GM19099 (cell line): ENCODE results near the gene SLC17A9.

Experiments used
- POLR2A ChIP-seq: IDR thresholded peaks from 3 replicates; pipeline ENCODE4 v1.6.1; 2011; ENCODE audit warnings: low read depth; ENCODE audit not compliant: insufficient read length; ENCODE audit errors: extremely low read depth

SLC17A9 gene

DNA sequence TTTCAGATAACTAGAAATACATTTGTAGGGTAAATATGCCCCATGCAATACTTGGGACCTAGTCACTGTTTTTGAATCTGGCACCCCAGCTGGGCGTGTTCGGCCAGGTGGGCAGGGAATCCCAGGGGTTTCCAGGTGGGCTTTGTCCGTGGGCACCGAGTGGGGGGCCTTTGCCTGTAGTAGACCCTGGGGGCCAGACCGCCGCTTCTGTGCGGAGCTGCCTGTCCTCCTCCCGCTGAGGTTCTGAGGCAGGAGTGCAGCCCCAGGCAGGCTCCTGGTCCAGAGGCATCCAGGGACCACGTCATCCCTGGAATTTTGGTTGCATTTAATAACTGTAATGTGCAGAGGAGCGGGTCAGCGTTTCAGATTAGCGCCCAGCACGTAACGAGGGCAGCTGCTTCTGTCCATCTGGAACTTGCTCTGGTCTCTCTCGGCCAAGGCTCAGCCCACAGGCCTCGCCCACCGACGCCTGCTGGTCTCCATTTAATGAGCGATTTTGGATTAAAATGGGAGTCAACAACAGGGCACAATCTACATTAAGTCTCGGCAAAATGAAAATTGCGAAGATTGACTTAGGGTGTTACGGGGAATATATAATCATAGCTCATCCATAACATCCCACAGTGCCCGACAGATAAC lies 41.5 kb downstream of the SLC17A9 start:
- no peak for TF ChIP-seq POLR2A

DNA sequence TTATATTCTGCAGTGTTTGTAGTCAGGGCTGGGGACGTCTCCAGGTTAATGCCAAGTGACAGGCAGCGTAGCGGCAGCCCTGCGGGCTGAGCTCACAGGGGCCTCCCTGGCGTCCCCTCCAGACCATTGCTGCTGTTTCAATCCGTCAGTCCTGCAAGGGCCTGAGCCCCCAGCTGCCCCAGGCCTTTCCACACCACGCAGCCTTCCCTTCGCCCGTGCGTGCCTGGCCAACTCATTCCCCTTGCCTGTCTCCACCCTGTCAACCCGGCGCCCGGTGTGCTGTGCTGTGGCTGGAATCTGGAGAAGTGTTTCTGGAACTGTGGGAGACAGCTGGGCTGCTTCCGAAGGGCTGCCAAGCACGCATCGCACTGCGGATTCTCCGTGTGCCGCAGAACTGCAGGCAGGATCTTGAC lies 42.4 kb downstream of the SLC17A9 start:
- no peak for TF ChIP-seq POLR2A

DNA sequence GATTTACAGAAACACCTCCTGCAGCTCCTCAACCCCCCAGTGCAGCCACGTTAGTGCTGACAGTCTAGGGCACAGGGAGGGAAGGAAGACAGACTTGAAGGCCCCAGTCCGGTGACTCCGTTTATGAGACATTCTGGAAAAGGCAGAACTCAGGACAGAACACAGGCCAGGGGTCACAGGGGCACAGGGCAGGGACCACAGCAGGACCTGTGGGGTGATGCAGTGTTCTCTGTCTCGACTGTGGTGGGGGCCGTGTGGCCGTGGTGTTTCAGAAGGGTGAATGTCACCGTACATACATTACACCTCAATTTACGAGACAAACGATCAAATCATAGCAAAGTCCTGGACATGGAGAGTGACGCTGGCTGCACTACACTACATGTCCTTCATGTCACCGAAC lies 43.0 kb downstream of the SLC17A9 start:
- no peak for TF ChIP-seq POLR2A

DNA sequence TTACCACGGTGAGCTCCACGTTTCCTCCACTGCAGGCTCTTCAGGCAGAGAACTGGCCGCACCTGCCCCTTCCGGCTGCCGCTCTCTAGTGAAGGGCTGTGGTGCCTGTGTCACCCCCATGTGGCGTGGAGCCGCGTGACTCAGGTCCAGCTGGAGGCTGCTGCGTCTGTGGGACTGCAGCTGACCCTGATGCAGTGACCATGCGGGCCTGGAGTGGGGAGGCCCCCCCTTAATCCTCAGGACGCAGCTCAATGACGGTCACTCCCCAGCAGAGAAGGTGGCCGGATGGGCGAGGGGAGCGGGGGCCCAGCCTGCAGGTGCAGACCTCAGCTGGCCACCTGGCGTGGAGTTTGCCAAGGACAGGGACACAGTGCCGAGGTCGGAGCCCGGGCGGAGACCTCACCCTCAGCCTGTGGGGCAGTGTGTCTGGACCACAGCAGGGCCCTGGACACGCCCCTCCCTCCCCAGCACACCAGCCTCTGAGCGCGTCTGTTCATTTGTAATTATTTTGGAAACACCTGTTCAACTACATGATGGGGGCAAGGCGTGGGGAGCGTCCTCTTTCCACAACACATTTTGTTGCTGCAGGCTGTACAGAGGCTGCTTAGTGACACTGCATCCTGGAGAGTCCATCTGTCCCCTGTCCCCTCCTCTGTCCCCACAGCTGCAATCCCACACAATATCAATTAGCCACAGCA lies 43.5 kb downstream of the SLC17A9 start:
- no peak for TF ChIP-seq POLR2A

DNA sequence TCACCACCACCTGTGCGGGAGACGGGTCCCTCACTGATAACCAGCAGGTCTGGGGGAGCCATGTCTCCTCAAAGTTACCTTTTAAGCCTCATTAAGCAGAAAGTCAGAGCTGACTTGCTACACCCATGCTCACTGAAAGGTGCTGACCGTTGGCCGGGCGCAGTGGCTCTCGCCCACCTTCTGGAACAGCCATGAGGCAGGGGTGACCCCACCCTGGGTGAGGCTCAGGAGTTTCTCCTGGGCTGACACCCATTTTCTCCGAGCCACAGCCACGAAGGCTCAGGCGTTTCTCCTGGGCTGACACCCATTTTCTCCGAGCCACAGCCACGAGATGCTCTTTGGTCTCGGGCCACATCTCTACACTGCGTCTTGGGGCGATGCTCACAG lies 44.1 kb downstream of the SLC17A9 start:
- no peak for TF ChIP-seq POLR2A

DNA sequence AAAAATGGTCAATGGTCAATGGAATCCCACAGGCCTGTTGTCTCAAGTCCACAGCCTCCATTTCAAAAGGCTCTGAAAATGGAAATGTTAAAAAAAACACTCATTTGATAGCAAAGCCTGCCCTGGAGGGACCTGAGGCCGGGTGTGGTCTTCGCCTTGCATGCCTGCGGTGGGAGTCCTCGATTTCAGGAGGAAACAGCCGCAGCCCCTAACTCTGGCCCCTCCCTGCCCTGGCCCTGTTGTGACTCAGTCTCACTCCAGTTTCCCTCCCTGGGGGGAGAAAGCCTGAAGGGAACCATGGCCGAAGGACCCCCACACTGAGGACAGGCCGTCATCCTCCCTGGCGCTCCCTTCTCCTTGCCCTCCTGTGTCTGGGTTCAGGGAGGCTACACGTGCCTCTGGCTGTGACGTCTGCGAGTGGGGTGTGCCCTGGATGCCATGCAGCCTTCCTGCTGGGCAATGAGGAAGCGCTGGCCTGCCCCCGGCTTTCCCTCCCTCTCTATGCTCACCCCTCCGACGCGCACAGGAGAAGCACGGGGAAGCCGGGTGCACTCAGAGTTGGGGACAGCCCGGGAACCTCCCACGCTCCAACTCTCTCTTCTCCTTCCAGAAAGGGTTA lies 45.0 kb downstream of the SLC17A9 start:
- no peak for TF ChIP-seq POLR2A

DNA sequence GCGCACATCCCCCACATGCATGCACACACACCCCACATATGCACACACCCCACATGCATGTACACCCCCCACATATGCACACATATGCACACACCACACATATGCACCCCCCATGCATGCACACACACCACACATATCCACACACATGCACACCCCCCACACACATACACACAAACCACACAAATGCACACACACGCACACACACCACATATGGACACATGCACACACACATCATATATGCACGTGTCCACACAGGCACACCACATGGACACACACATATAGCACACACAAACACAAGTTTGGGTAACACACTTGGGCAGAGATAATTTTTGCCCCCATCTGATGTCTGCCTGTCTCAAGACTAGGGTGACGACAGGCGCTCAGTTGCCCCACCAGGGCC lies 45.9 kb downstream of the SLC17A9 start:
- no peak for TF ChIP-seq POLR2A

DNA sequence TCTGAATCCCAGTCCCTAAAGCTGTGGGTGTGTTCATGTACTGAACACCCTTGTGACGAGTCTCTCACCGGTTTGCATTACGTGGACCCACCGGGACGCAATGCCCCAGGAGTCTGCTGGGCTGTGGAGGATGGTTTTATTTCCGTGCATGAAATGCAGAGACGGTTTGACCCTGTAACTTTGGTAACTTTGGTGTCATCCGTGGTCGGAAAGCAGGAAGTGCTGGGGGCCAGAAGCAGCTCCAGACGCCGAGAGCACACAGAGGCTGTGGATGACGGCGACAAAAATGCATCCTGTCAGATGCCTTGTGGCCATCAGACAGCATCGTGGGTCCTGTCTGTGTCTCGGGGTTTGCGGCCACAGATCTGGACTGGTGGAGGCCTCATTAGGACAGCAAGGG lies 47.1 kb downstream of the SLC17A9 start:
- TF ChIP-seq POLR2A = no peak

DNA sequence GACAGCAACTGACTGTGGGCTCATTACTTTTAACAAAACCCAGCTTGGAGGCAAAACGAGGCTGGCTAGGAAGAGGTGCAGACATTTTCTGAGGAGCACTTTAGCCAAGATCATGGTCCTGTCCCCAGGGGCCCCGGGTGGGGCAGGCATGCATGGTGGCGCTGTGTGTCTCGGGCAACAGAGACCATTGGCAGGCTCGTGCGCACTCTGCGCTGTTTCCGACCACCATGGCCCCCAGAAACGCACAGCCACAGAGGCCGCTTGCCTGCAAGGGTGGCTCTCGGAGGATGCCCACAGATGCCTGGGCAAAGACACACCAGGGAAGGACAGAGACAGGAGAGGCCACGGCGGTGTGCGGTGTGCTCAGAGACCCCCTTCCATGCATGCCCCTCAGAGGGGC lies 47.5 kb downstream of the SLC17A9 start:
- TF ChIP-seq POLR2A = no peak

DNA sequence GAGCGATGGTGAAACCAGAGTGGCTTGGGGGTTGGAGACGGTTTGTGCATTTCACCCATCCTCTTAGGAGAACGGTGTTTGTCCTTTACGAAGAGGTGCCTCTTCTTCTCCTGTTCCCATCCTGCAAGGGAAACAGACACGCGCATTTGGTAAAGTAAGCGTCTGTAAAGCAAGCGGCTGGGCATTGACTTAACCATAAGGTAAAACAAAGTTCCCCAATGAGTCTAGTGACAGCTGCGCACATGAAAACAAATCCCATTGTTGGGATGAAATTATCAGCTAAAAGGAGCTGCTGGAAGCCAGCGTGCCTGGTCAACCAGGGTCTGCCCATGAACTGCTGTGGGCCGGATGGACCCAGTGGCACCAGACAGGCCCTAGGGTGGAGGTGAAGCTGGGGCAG lies 48.4 kb downstream of the SLC17A9 start:
- no peak for TF ChIP-seq POLR2A

DNA sequence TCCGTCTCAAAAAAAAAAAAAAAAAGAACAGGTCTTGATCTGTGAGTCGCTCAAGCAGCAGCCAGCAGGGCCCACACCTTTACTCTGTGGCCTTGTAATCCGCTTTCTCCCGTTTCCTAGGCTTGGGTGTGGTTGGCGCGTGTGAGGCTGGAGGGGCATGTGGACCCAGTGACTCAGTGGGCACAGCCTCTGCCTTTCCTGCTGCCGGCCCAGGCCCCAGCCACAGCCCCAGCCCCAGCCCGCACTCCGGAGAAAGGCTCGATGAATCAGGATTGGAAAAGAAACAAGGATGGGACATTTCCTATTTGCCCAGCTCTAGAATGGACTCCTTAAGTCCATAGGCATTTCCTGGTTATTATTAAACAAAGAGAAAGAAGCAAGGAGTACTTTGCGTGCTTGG lies 50.0 kb downstream of the SLC17A9 start:
- TF ChIP-seq POLR2A = no peak

DNA sequence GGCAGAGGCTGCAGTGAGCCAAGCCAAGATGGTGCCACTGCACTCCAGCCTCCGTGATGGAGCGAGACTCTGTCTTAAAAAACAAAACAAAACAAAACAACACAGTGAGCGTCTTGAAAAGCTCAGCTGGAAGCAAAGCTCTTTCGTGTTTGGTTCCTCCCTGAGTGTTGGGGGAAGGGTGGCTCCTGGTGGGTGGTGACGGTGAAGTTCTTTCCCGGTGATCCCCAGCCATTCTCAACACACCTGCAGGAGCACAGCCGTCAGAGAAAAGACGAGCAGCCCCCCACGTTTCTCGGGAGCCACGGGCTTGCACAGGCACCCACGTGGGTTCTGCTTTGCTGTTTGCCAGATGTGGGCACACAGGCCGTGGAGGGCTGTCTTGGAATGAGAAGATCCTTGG lies 51.0 kb downstream of the SLC17A9 start:
- TF ChIP-seq POLR2A = no peak

DNA sequence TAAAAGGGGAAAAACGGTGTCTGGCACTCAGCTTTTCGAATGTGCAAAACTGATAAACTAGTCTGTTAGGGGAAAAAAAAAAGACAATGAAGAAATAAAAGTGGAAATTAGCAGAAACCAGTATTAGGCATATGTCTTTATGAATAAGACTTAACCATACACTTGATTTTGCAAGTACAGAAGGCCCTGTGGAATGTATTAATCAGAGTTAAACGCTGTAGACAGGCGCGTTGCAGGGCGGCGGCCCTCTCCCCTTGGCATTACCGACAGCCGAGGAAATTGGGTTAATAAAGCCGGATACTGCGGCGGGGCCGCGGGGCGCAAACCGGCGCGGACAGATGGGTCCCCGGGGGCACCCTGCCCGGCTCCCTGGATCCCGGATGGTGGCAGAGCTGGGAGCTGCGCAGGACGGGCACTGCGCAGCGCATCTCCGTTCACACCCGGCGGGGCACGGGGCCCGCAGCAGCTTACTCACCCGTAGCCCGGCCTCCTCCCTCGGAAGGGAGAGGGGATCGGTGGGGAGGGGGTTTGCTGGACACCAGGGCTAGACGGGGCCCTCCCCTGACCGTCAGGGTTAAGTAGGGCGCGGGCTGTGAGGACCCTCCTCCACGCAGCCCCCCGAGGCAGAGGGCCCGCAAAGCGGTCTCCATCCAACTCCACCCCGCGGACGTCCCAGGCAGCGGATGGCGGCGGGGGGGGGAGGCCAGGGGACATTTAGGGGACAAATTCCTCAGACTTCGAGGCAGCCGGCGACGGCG lies 52.3 kb downstream of the SLC17A9 start:
- no peak for TF ChIP-seq POLR2A

DNA sequence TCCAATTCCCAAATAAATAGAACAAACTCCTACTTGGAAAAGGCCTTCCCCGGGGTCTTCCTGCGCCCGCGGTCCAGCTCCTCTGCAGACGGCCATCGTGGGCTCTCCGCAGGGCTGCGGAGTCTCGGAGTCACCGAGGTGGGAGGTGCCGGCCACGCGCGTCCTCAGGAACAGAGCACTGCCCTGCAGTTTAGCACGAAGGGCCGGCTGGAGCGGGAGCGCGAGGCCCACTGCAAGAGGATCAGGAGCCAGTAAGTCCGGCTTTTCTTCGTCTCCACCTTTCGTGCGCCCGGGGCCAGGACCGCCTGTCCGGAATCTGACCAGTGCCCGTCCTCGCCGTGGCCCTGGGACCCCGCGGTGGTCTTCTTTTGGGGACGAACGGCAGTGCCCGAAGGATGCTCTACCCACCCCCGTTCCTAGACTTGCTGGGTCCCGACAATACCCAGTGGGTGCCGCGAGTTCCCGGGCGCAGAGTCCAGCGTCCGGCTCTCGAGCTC lies 52.9 kb downstream of the SLC17A9 start:
- TF ChIP-seq POLR2A = no peak

DNA sequence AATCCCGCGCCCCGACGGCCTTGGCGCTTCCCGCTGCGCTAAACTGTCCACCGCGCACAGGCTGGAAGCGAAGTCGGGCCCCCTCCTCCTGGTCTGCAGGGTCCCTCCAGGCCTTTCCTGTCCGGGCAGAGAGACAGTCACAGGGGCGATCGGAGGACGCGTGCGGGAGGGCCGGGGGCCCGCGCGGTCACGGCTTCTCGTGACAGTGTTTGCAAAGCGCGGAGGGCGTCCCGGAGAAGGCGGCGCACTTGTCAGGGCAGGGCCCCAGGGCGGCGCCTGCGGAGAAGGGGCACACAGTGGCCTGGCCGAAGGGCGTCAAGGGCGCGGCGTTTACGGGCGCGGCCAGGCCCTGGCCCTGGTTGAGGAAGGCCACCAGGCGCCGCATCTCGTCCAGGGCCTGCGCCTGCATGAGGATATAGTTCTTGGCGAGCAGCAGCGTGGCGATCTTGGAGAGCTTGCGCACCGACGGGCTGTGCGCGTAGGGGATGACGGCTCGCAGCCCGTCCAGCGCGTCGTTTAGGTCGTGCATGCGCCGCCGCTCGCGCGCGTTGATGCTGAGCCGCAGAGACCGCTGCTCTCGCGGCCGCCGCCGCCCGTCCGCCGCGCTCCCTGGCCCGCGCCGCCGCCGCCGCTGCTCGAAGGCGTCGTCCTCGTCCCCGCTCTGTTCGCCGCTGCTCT lies 53.5 kb downstream of the SLC17A9 start:
- no peak for TF ChIP-seq POLR2A
